Calu3 (cell line): ENCODE measurements around the gene CCDC183. TPM values are rescaled to one million over a fixed set of nuclear protein-coding genes. Genes with fewer than 3 reads are reported as not detected.

Experiments used
- BruUV-seq: library from RNA; stranded (reverse); fragments of 400-500 nt; replicated peaks from 2 replicates; lab custom pipeline; 2021; lab: Mats Ljungman, UMichigan
- CTCF ChIA-PET: fragments of 300-600 bp; sonication (Branson Sonifier 250); formaldehyde crosslinking; loops from one replicate; lab custom pipeline; 2022; ENCODE audit warnings: antibody characterized with exemption; lab: Charles Lee
- DNase-seq: peaks from one replicate; pipeline ENCODE4 v3.0.0; 2022
- H3K27ac Mint-ChIP-seq: one replicate; pipeline ENCODE4 v1.8.0; 2022; ENCODE audit warnings: mixed read lengths; ENCODE audit not compliant: unreplicated experiment
- H3K27me3 Mint-ChIP-seq: one replicate; pipeline ENCODE4 v1.8.0; 2022; ENCODE audit warnings: mixed read lengths; ENCODE audit not compliant: unreplicated experiment
- H3K36me3 Mint-ChIP-seq: one replicate; pipeline ENCODE4 v1.8.0; 2022; ENCODE audit warnings: mild to moderate bottlenecking, moderate library complexity, mixed read lengths; ENCODE audit not compliant: insufficient read depth, unreplicated experiment
- H3K4me1 Mint-ChIP-seq: one replicate; pipeline ENCODE4 v1.8.0; 2022; ENCODE audit warnings: mild to moderate bottlenecking, low read depth, mixed read lengths; ENCODE audit not compliant: unreplicated experiment
- H3K4me3 Mint-ChIP-seq: one replicate; pipeline ENCODE4 v1.8.0; 2022; ENCODE audit warnings: mild to moderate bottlenecking, low read depth, moderate library complexity, mixed read lengths; ENCODE audit not compliant: unreplicated experiment
- H3K9me3 Mint-ChIP-seq: one replicate; pipeline ENCODE4 v1.8.0; 2022; ENCODE audit warnings: low read depth, mixed read lengths; ENCODE audit not compliant: unreplicated experiment
- CTCF ChIP-seq: fragments of 200-600 bp; IDR thresholded peaks from one replicate; pipeline ENCODE4 v1.8.0; 2022; ENCODE audit warnings: antibody characterized with exemption; ENCODE audit not compliant: unreplicated experiment
- intact Hi-C: fragments of 100-400 bp; cut with micrococcal nuclease; formaldehyde crosslinking; loops from one replicate; pipeline ENCODE4 v1.10.0; 2022; ENCODE audit not compliant: unreplicated experiment
- total RNA-seq: library from RNA; stranded (reverse); gene quantifications from 2 replicates; pipeline ENCODE4 v1.2.3, GENCODE V29; 2022

The CCDC183 gene
- total RNA-seq, 1 experiment from 2014 or later, result 0.38 TPM

GRCh38 chr9:136771907-136772415 is 24.2 kb upstream of the CCDC183 start:
- Mint-ChIP-seq H3K4me1 (peaks cover 8% of the 10 kb centered on the region), H3K4me3 (no peak overlapping the region), H3K27me3 (peaks cover 20% of the 10 kb centered on the region), H3K9me3 (no peaks in the 10 kb centered on the region), H3K36me3 (no peaks in the 10 kb centered on the region), H3K27ac (no peak overlapping the region)
- CTCF ChIA-PET, result no interaction called here
- TF ChIP-seq CTCF, result no peak
- intact Hi-C loops, result no loop called here
- DNase-seq, result no peak
- BruUV-seq, result no TSS peak

- peak; percentile 27 for DNase-seq
These were observed 22.6 kb upstream of the CCDC183 start for GRCh38 chr9:136773386-136774044.

GRCh38 chr9:136774416-136775045 is 21.6 kb upstream of the CCDC183 start:
- intact Hi-C loops, result no loop called here
- peaks cover 16% of the 10 kb centered on the region for H3K4me1 Mint-ChIP-seq
- CTCF ChIA-PET, result interaction anchor here (0.6 kb wide), 2 partner anchors 13 to 38 kb away, joined by 3 to 4 read pairs; no protein-coding TSS in a partner anchor
- H3K4me3 Mint-ChIP-seq, result no peak overlapping the region
- H3K27ac Mint-ChIP-seq, result no peak overlapping the region
- no peak for DNase-seq
- no TSS peak for BruUV-seq
- H3K9me3 Mint-ChIP-seq, result no peaks in the 10 kb centered on the region
- TF ChIP-seq CTCF, result no peak
- no peaks in the 10 kb centered on the region for H3K36me3 Mint-ChIP-seq
- H3K27me3 Mint-ChIP-seq, result peaks cover 43% of the 10 kb centered on the region

More at GRCh38 chr9:136773386-136774044, 22.6 kb upstream of the CCDC183 start:
- no peak for TF ChIP-seq CTCF
- Mint-ChIP-seq H3K36me3 (no peaks in the 10 kb centered on the region), H3K27ac (no peak overlapping the region), H3K9me3 (no peaks in the 10 kb centered on the region), H3K4me3 (no peak overlapping the region), H3K4me1 (peaks cover 16% of the 10 kb centered on the region), H3K27me3 (peaks cover 35% of the 10 kb centered on the region)
- intact Hi-C loops, result no loop called here
- BruUV-seq, result no TSS peak
- CTCF ChIA-PET, result no interaction called here

- CTCF ChIA-PET, result interaction anchor here (0.6 kb wide), 2 partner anchors 14 to 39 kb away, joined by 3 to 4 read pairs; no protein-coding TSS in a partner anchor
- H3K36me3 Mint-ChIP-seq, result no peaks in the 10 kb centered on the region
- no peak for TF ChIP-seq CTCF
- no peak overlapping the region for H3K4me3 Mint-ChIP-seq
- no peak overlapping the region for H3K27ac Mint-ChIP-seq
- no peak for DNase-seq
- intact Hi-C loops, result no loop called here
- no peaks in the 10 kb centered on the region for H3K9me3 Mint-ChIP-seq
- peaks cover 43% of the 10 kb centered on the region for H3K27me3 Mint-ChIP-seq
- peaks cover 16% of the 10 kb centered on the region for H3K4me1 Mint-ChIP-seq
- no TSS peak for BruUV-seq
These were observed 20.9 kb upstream of the CCDC183 start for GRCh38 chr9:136775191-136775590.
